PC-3 (cell line): Measurements from ENCODE around the gene RAB20. TPM values are rescaled to one million over a fixed set of nuclear protein-coding genes. Genes with fewer than 3 reads are reported as not detected.

Experiments
- ATAC-seq: fragments of 200-7000 bp; cut with Tn5 transposase; 2 replicates; pipeline ENCODE4 v1.9.1; 2020; ENCODE audit warnings: mild to moderate bottlenecking, moderate library complexity
- BruUV-seq: library from RNA; stranded (reverse); fragments of 400-500 nt; replicated peaks from 2 replicates; lab custom pipeline; 2021; lab: Mats Ljungman, UMichigan
- CTCF ChIA-PET: fragments of 300-600 bp; sonication (Branson Sonifier 250); formaldehyde crosslinking; loops from one replicate; lab custom pipeline; 2022; ENCODE audit warnings: antibody characterized with exemption; lab: Charles Lee
- POLR2A ChIA-PET: fragments of 300-600 bp; sonication (Branson Sonifier 250); formaldehyde crosslinking; loops from one replicate; lab custom pipeline; 2022; ENCODE audit warnings: antibody characterized with exemption; ENCODE audit not compliant: unreplicated experiment; lab: Charles Lee
- DNase-seq: peaks from one replicate; pipeline ENCODE4 v3.0.0-alpha.2; 2015
- H2AFZ ChIP-seq: fragments of 300-600 bp; sonication (generic); 2 replicates; pipeline ENCODE4 v1.6.0; 2016; ENCODE audit warnings: antibody characterized with exemption, low read length
- H3F3A ChIP-seq: fragments of 300-600 bp; sonication (generic); one replicate; pipeline ENCODE4 v1.6.0; 2017; ENCODE audit warnings: antibody characterized with exemption, low read length, control low read depth, mild to moderate bottlenecking; ENCODE audit not compliant: unreplicated experiment
- H3K27ac ChIP-seq: fragments of 300-600 bp; sonication (generic); 2 replicates; pipeline ENCODE4 v1.5.1; 2016; ENCODE audit warnings: mild to moderate bottlenecking, low read length
- H3K27me3 ChIP-seq: fragments of 300-600 bp; sonication (generic); 2 replicates; pipeline ENCODE4 v1.6.1; 2016; ENCODE audit warnings: low read length, mixed read lengths
- H3K36me3 ChIP-seq: fragments of 300-600 bp; sonication (generic); 2 replicates; pipeline ENCODE4 v1.6.1; 2016; ENCODE audit warnings: low read depth, mixed run types, low read length, mixed read lengths
- H3K4me1 ChIP-seq: fragments of 300-600 bp; sonication (generic); 2 replicates; pipeline ENCODE4 v1.5.1; 2016; ENCODE audit warnings: low read length; ENCODE audit not compliant: insufficient read depth
- H3K4me2 ChIP-seq: fragments of 300-600 bp; sonication (generic); 2 replicates; pipeline ENCODE4 v1.6.0; 2016; ENCODE audit warnings: low read length
- H3K4me3 ChIP-seq: fragments of 300-600 bp; sonication (generic); 2 replicates; pipeline ENCODE4 v1.5.1; 2016; ENCODE audit warnings: mild to moderate bottlenecking, low read length, mixed read lengths
- H3K79me2 ChIP-seq: fragments of 300-600 bp; sonication (generic); 2 replicates; pipeline ENCODE4 v1.6.1; 2017; ENCODE audit warnings: low read length, mixed read lengths
- H3K9ac ChIP-seq: fragments of 300-600 bp; sonication (generic); 2 replicates; pipeline ENCODE4 v1.6.0; 2016; ENCODE audit warnings: mild to moderate bottlenecking, low read length
- H3K9me2 ChIP-seq: fragments of 300-600 bp; sonication (generic); replicated peaks from 2 replicates; pipeline ENCODE4 v1.6.1; 2016; ENCODE audit warnings: mixed run types, low read length, mixed read lengths
- H3K9me3 ChIP-seq: fragments of 300-600 bp; sonication (generic); 2 replicates; pipeline ENCODE4 v1.6.1; 2016; ENCODE audit warnings: low read length, mixed read lengths
- H4K20me1 ChIP-seq: fragments of 300-600 bp; sonication (generic); 2 replicates; pipeline ENCODE4 v1.6.1; 2016; ENCODE audit warnings: low read length, mixed read lengths
- CTCF ChIP-seq: fragments of 300-600 bp; sonication (generic); conservative IDR thresholded peaks from 2 replicates; pipeline ENCODE4 v1.5.1; 2017; ENCODE audit warnings: antibody characterized with exemption, low read depth, mild to moderate bottlenecking, low read length
- EZH2 ChIP-seq: fragments of 300-600 bp; sonication (generic); IDR thresholded peaks from one replicate; pipeline ENCODE4 v1.6.1; 2017; ENCODE audit warnings: antibody characterized with exemption, mild to moderate bottlenecking, low read length; ENCODE audit not compliant: unreplicated experiment
- EZH2phosphoT487 ChIP-seq: fragments of 300-600 bp; sonication (generic); IDR thresholded peaks from 2 replicates; pipeline ENCODE4 v1.6.1; 2018; ENCODE audit warnings: mild to moderate bottlenecking, antibody characterized with exemption, low read length, borderline replicate concordance
- intact Hi-C: fragments of 100-400 bp; cut with micrococcal nuclease; formaldehyde crosslinking; loops from 2 replicates; pipeline ENCODE4 v1.9.0; 2023
- total RNA-seq: library from RNA; depleted of rRNA; stranded (reverse); fragments of >200 nt; gene quantifications from 2 replicates; pipeline ENCODE4 v1.2.3, GENCODE V29; 2014

Gene RAB20
- total RNA-seq, 1 experiment from 2014 or later = 22.9 TPM

DNA sequence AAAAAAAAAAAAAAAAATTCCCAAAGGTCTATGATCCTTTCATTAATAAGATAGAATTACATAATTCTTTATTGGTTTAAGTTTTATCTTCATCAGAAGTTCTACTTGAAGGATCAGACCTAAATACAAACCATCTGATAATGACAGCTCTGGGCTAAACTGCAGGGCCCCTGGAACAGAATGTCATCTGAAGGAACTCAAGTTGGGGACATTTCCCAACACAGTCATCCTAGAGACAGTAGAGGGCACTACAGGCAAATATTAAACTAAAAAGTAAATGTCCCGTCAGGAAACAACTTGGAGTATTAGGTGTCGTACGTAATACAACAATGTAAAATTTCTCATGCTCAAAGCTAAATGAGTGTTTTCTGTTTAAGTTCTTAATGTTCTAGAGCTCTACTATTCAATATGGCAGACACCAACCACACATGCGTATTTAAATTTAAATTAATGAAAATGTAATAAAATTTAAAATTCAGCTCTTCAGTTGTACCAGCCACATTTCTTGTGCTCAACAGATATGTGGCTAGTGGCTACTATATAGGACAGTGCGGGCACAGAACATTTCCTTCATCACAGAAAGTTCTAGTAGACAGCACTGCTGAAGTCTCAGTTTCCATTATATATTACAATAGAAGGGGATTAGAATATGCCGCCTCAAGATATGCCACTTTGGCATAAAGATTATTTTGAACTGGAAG, 32.1 kb upstream of the RAB20 start:
- POLR2A ChIA-PET = no interaction called here
- peak; percentile 72 for DNase-seq
- intact Hi-C loops = loop anchor here (2.0 kb wide), 1 partner anchor 225 kb away; no protein-coding TSS in a partner anchor
- H3K9ac ChIP-seq = no peak overlapping the region
- CTCF ChIA-PET = interaction anchor here (0.6 to 1.3 kb wide), 3 partner anchors 51 to 478 kb away, joined by 3 to 5 read pairs (median 3); no protein-coding TSS in a partner anchor
- H4K20me1 ChIP-seq = no peaks in the 10 kb centered on the region
- no peaks in the 10 kb centered on the region for H3K9me3 ChIP-seq
- H3F3A ChIP-seq = no peaks in the 10 kb centered on the region
- no peaks in the 10 kb centered on the region for H3K36me3 ChIP-seq
- peak; percentile 95 for ATAC-seq
- H3K4me2 ChIP-seq = peak overlapping the region; percentile 37
- H3K27ac ChIP-seq = no peak overlapping the region
- no peaks in the 10 kb centered on the region for H3K79me2 ChIP-seq
- no TSS peak for BruUV-seq
- H3K4me3 ChIP-seq = no peak overlapping the region
- no peaks in the 10 kb centered on the region for H3K4me1 ChIP-seq
- peak overlapping the region; percentile 38; the same call in 1 of the 2 replicates for H2AFZ ChIP-seq
- peak; percentile 66 for TF ChIP-seq CTCF
- no peak for TF ChIP-seq EZH2phosphoT487
- TF ChIP-seq EZH2 = no peak
- H3K27me3 ChIP-seq = no peaks in the 10 kb centered on the region
- no peaks in the 10 kb centered on the region for H3K9me2 ChIP-seq

- no peak overlapping the region for H3K27ac ChIP-seq
- no peak overlapping the region for H3K9ac ChIP-seq
- H3K9me3 ChIP-seq = no peaks in the 10 kb centered on the region
- H2AFZ ChIP-seq = no peak overlapping the region
- intact Hi-C loops = loop anchor here (2.0 kb wide), 1 partner anchor 226 kb away; no protein-coding TSS in a partner anchor
- ChIA-PET POLR2A (no interaction called here), CTCF (no interaction called here)
- BruUV-seq = no TSS peak
- ATAC-seq (no peak), DNase-seq (no peak)
- no peaks in the 10 kb centered on the region for H3K9me2 ChIP-seq
- H3K27me3 ChIP-seq = no peaks in the 10 kb centered on the region
- H3K4me1 ChIP-seq = no peaks in the 10 kb centered on the region
- H3K36me3 ChIP-seq = no peaks in the 10 kb centered on the region
- no peak overlapping the region for H3K4me2 ChIP-seq
- H3F3A ChIP-seq = no peaks in the 10 kb centered on the region
- no peaks in the 10 kb centered on the region for H4K20me1 ChIP-seq
- H3K4me3 ChIP-seq = no peak overlapping the region
- H3K79me2 ChIP-seq = no peaks in the 10 kb centered on the region
- no peak for TF ChIP-seq EZH2phosphoT487
- no peak for TF ChIP-seq EZH2
- TF ChIP-seq CTCF = no peak
Measured at GRCh38 chr13:110592665-110593064, 31.1 kb upstream of the RAB20 start.

DNA sequence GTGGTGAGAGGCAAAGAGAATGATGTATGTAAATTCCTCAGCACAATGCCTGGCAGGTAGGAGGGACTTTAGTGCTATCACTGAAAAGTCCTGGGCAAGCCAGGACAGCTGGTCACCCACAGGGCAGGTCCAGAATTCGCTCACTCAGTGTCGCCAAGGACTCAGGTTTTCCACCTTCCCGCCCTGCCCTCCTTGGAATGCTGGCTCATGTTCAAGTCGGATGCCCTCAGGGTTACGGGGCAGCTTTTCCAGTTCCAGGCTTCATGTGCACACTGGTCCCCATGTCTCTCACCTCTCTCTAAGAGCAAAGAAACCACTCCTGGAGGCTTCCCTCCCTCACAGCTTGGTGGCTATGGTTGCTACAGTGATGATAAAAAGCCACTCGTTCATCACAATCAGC, 29.1 kb upstream of the RAB20 start:
- BruUV-seq = no TSS peak
- Histone ChIP-seq H3K79me2 (no peaks in the 10 kb centered on the region), H3K36me3 (no peaks in the 10 kb centered on the region), H3K9ac (no peak overlapping the region), H4K20me1 (no peaks in the 10 kb centered on the region), H3K27me3 (no peaks in the 10 kb centered on the region), H3K4me3 (no peak overlapping the region), H3K4me2 (no peak overlapping the region), H3K9me3 (no peaks in the 10 kb centered on the region), H3F3A (no peaks in the 10 kb centered on the region), H2AFZ (no peak overlapping the region), H3K9me2 (no peaks in the 10 kb centered on the region), H3K4me1 (no peaks in the 10 kb centered on the region), H3K27ac (no peak overlapping the region)
- DNase-seq (no peak), ATAC-seq (no peak)
- POLR2A ChIA-PET = no interaction called here
- TF ChIP-seq EZH2 (no peak), EZH2phosphoT487 (no peak), CTCF (no peak)
- CTCF ChIA-PET = interaction anchor here (0.5 kb wide), 1 partner anchor 125 kb away, joined by 5 read pairs; no protein-coding TSS in a partner anchor
- intact Hi-C loops = no loop called here
